NCI-H524 treated with DMSO at 0.1 percent for 48 hours (cell line): Measurements from ENCODE around the gene CABLES2.

Source experiments
- DNase-seq: peaks from one replicate; lab custom pipeline; 2025; lab: John Stamatoyannopoulos, UW

The CABLES2 gene

DNA sequence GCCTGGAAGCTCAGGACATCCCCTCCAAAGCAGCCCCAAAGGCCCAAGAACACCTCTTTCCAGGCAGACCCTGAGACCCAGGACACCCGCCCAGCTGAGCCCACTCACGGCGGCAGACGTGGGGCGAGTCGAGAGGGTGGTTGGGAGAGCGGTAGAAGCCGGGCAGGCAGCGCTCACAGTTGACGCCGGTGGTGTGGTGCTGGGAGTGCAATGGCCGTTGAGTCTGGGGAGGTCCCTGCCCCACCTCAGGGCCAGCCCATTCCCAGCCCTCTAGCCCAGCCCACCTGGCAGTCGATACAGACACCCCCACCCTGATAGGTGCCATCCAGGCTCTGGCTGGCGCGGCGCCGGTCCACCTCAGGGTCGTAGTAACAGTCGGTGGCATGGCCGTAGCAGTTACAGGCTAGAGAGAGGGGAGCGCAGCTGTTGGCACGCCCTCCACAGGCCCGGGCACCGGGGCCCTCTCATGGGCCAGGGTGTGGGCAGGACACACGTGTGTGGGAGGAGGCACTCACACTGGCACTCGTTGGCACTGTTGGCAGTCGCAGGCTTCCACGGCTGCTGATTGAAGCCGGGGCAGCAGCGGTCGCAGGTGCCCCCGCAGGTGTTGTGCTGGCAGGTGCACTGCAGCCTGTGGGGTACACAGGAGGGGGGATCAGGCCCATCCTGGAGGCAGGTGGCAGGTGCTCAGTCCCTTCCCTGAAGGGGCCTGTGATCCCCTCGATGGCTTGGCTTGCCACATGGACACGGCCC is 60.5 kb downstream of the CABLES2 start:
- DNase-seq, result no peak

DNA sequence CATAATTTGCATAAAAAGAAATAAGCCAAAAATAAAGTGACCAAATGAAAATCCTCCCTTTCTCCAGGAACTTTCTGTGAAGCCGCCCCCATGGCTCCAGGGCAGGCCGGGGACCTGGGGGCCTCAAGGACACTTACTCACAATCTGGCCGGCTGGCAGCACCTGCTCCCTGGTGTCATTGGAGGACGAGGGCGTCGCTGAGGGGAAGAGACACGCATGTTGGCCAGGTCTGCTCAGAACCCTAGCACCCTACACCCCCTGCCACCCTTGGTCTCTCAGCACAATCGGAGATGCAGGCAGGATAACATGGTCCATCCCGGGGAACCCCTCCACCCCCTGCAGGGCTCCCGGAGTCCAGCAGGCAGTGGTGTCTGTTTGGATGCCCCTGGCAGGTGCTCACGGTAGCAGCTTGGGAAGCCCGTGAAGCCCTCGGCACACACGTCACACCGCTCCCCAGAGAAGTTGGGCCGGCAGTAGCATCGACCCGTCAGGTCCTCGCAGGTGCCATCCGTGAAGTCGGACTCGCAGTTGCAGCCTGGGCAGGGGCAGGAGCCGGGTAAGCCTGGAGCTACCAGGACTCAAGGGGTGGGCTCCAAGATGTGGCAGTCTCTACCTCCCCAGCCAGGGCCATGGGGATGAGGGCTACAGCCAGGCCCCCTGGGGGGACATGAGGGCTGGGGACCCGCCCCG is 61.3 kb downstream of the CABLES2 start:
- no peak for DNase-seq

DNA sequence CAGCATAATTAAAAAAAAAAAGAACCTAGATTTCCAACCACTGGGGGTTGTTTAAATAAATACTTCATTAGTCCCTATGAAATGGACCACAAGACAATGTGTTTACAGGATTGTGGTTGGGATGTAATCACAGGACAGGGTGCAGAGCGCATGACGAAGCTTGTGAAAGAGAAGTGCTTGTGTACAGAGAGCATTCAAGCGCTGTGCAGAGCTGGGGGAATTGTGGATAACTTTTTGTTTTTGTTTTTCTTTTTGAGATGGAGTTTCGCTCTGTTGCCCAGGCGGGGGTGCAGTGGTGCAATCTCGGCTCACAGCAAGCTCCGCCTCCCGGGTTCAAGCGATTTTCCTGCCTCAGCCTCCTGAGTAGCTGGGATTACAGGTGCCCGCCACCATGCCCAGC is 62.3 kb downstream of the CABLES2 start:
- DNase-seq, result no peak

DNA sequence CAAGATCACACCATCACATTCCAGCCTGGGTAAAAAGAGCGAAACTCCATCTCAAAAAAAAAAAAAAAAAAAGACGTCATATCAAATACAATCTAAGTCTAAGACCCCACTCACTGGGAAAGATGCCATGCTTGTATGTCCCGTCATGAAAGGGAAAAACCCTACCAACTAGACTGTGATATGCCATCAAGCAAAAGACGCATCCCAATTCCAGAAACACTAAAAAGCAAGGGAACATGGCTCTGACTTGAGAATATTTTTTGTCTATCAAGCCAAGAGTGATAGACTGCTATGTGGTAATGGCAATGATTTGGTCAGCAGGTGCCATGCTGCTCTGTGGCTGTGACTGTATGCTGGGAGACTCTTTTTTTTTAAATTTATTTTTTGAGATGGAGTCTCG is 63.0 kb downstream of the CABLES2 start:
- no peak for DNase-seq

DNA sequence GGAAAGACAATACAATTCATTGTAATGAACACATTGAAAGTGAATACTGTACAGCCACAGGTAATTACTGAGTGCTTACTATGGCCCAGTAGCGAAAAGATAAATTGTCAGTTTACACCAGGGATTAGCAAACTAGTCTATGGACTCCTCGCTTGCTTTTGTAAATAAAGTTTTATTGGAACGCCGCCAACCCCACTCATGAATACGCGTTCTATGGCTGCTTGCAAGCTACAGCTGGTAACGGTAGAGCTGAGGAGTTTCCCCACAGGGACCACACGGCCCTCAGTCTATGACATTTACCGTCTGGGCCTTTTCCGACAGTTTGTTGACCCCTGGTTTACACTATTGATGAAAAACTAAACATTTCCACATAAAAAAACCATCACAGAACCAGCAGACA is 64.2 kb downstream of the CABLES2 start:
- DNase-seq, result no peak

DNA sequence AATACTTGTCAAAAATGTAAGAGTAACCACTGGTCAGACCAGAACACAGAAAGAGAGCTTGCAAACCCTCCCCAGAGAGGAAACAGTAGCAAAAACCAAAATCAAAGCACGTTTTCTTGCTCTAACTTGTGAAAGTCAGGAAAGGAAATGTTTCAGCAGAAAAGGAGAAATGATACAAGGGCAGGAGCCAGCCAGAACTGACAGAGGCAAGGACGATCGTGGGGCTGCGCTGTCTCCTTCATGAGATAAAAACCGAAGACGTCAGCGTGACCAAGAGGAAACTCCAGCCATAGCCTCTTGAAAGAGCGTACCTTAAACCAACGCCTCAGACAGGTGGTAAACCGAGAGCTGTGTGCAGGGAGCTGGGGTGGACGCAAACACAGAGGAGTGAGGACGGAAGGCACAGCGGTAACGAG is 67.4 kb downstream of the CABLES2 start:
- DNase-seq, result no peak
